ENCODE results near the gene NID2.
A peak's percentile ranks its signal among the peaks of the same experiment; 100 is the strongest.

NID2 gene

GRCh38 chr14:52080158-52080800 lies 11.4 kb upstream of the NID2 start:
- DNase-seq (ENCODE audit: low read depth) = peak; percentile 83
- H3K4me3 ChIP-seq (ENCODE audit: low read length) = no peak overlapping the region
- no peak for TF ChIP-seq CTCF (conservative IDR thresholded peaks at IDR 0.05; ENCODE audit: low read length)

- DNase-seq (ENCODE audit: low read depth) = peak; percentile 49
- H3K4me3 ChIP-seq (ENCODE audit: low read length) = no peak overlapping the region
- no peak for TF ChIP-seq CTCF (conservative IDR thresholded peaks at IDR 0.05; ENCODE audit: low read length)
Measured at GRCh38 chr14:52079239-52079959, 10.5 kb upstream of the NID2 start.

- DNase-seq (ENCODE audit: low read depth) = no peak
- TF ChIP-seq CTCF (conservative IDR thresholded peaks at IDR 0.05; ENCODE audit: low read length) = no peak
- H3K4me3 ChIP-seq (ENCODE audit: low read length) = no peak overlapping the region
Measured at GRCh38 chr14:52078721-52079120, 9.9 kb upstream of the NID2 start.

GRCh38 chr14:52078095-52078531 lies 9.3 kb upstream of the NID2 start:
- H3K4me3 ChIP-seq (ENCODE audit: low read length) = no peak overlapping the region
- TF ChIP-seq CTCF (conservative IDR thresholded peaks at IDR 0.05; ENCODE audit: low read length) = no peak
- no peak for DNase-seq (ENCODE audit: low read depth)

- DNase-seq (ENCODE audit: low read depth) = no peak
- no peak overlapping the region for H3K4me3 ChIP-seq (ENCODE audit: low read length)
- no peak for TF ChIP-seq CTCF (conservative IDR thresholded peaks at IDR 0.05; ENCODE audit: low read length)
Measured at GRCh38 chr14:52077256-52077979, 8.6 kb upstream of the NID2 start.

GRCh38 chr14:52076334-52076733 lies 7.5 kb upstream of the NID2 start:
- H3K4me3 ChIP-seq (ENCODE audit: low read length) = no peak overlapping the region
- peak; percentile 54 for DNase-seq (ENCODE audit: low read depth)
- no peak for TF ChIP-seq CTCF (conservative IDR thresholded peaks at IDR 0.05; ENCODE audit: low read length)

All from AG10803 (cell line).